ENCODE measurements around the gene CHN2.

GRCh38 chr7:29292886-29293658 lies 98.5 kb downstream of the CHN2 start:
- TF ChIP-seq CTCF (IDR thresholded peaks at IDR 0.05; ENCODE audit: poor library complexity, severe bottlenecking): no peak
- TF ChIP-seq EZH2 (IDR thresholded peaks at IDR 0.05; ENCODE audit: borderline replicate concordance, insufficient read depth, low read length, poor library complexity, severe bottlenecking): no peak
- no peak for TF ChIP-seq POLR2AphosphoS5 (IDR thresholded peaks at IDR 0.05)
- TF ChIP-seq RAD21 (conservative IDR thresholded peaks at IDR 0.05): no peak
